Sigmoid colon (tissue), 4 donors: ENCODE data around the gene CELA3A.

ENCODE experiments used
- POLR2A ChIP-seq, 2 donors: fragments of 450-650 bp; IDR thresholded peaks; one replicate each; pipeline ENCODE4 v1.6.1; 2016; ENCODE audit warnings: antibody characterized with exemption in 2 of 2, mild to moderate bottlenecking in 2 of 2, moderate library complexity in 2 of 2
- POLR2AphosphoS5 ChIP-seq, 4 donors: sonication (generic); formaldehyde crosslinking; IDR thresholded peaks; one replicate each; pipeline ENCODE4 v1.6.1; 2017; ENCODE audit warnings: antibody characterized with exemption in 4 of 4
- TF ChIP-seq, protein P1 (sequence below), 4 experiments: fragments of 450-650 bp in 3 of 4; fragments of 200-600 bp in 1 of 4; IDR thresholded peaks; one replicate each; pipeline ENCODE4 v1.5.1; 2016 to 2019; ENCODE audit warnings: antibody characterized with exemption in 4 of 4, mild to moderate bottlenecking in 3 of 4, moderate library complexity in 2 of 4

DNA sequence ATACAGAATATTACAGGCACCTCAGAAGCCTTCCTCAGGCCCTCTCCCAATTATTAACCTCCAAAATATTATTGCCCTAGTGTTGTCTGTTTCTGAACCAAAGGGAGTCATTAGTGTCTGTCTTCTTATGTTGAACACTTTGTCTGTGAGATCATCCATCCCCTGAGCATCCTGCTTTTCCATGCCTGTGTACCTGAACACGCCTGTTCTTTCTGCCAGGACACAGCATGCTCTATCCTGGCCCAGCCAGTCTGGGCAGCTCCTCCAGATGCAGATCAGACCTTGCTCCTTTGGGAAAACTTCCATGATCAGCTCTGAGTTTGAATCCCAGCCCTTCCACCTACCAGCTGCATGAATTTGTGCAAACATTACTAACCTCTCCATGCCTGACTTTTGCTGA, 40.0 kb downstream of the CELA3A start:
- TF ChIP-seq, protein P1, sequence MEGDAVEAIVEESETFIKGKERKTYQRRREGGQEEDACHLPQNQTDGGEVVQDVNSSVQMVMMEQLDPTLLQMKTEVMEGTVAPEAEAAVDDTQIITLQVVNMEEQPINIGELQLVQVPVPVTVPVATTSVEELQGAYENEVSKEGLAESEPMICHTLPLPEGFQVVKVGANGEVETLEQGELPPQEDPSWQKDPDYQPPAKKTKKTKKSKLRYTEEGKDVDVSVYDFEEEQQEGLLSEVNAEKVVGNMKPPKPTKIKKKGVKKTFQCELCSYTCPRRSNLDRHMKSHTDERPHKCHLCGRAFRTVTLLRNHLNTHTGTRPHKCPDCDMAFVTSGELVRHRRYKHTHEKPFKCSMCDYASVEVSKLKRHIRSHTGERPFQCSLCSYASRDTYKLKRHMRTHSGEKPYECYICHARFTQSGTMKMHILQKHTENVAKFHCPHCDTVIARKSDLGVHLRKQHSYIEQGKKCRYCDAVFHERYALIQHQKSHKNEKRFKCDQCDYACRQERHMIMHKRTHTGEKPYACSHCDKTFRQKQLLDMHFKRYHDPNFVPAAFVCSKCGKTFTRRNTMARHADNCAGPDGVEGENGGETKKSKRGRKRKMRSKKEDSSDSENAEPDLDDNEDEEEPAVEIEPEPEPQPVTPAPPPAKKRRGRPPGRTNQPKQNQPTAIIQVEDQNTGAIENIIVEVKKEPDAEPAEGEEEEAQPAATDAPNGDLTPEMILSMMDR (IDR thresholded peaks at IDR 0.05), result no peak
- no peak for TF ChIP-seq POLR2A (IDR thresholded peaks at IDR 0.05)
- TF ChIP-seq POLR2AphosphoS5 (IDR thresholded peaks at IDR 0.05), result no peak
